T-helper 2 cell treated with Interferon-gamma antibody and Interleukin-4, amounts not matched to agents 100 ng/mL and 5 ng/mL, for 36 hours (primary cell): ENCODE results near the gene ANKRD23. TPM values are rescaled to one million over a fixed set of nuclear protein-coding genes. Genes with fewer than 3 reads are reported as not detected.
"Not testable (repeated sequence)": the region's sequence is repeated elsewhere in the genome, so short reads cannot be mapped to it uniquely, and the experiment has no call there.

Experiments used
- intact Hi-C: fragments of 100-400 bp; cut with micrococcal nuclease; formaldehyde crosslinking; loops from one replicate; pipeline ENCODE4 v1.15.1; 2023
- total RNA-seq: library from RNA; stranded (reverse); gene quantifications from 2 replicates; pipeline ENCODE4 v1.2.3, GENCODE V29; 2022

The ANKRD23 gene
- total RNA-seq, 1 donor from 2014 or later, result 13.4 TPM

DNA sequence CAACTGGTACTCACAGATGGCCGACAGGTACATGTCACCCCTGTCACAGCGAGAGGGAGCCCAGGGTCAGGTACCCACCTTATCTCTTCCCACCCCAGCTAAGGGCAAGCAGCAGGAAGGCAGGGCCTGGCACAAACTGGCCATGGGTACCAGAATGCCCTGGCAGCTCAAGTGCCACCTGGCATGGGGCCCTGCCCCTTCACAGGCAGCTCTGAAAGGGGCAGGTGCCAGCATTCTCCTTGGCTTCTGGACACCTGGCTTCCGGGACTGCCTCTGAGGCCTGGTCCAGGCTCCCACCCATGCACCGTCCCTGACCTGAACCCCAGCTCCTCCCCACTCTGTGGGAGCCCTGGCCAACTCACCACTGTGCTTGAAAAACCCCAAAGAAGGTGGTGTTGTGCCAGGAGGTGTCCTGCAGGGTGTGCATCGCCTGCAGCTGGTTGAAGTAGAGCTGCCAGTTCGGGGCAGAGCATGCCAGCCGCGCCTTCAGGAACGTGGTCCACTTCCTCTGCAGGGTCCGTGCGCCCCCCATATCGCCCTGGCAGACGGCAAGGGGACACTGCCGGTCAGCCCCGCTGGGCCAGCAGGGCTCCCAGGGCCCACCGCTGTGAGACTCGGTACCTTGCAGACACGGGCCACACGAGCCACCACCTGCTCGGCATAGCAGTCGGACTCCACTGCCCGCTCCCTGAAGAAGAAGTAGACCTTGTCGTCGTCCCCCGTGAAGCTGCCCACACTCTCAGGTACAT lies 20.7 kb upstream of the ANKRD23 start:
- intact Hi-C loops, result no loop called here

DNA sequence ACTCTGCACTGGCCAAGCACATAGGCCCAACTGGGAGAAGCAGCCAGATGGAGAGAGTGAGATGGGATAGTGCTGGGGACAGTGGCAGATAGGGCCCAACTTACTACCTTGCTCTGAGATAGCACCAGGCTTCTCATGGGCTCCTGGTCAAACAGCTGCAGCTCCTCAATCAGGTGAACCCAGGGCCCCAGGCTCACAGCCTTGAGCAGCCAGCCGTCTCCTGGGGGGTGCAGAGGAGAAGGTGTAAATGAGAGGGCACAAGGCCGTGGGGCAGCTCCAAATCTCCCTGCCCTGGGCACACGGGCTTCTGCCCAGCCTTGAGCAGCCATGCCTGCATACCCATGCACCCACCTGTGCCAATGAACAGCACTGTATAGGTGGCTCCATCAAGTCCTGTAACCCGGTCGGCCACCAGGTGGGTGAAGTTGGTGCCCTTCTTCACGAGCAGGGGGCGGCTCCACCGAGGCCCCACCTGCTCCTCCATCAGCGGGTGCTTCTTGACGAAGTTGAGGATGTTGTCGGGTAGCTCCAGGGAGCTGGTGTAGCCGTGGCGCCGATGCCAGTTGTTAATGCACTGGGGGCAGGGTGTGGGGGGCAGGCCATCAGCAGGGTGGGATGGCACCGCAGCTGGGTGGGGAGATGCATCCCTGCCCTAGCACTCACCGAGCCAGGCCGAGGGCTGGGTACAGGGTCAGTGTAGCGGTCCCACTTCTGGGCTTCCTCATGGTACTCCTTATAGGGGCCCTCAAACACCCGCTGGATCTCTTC lies 19.9 kb upstream of the ANKRD23 start:
- intact Hi-C loops, result no loop called here

DNA sequence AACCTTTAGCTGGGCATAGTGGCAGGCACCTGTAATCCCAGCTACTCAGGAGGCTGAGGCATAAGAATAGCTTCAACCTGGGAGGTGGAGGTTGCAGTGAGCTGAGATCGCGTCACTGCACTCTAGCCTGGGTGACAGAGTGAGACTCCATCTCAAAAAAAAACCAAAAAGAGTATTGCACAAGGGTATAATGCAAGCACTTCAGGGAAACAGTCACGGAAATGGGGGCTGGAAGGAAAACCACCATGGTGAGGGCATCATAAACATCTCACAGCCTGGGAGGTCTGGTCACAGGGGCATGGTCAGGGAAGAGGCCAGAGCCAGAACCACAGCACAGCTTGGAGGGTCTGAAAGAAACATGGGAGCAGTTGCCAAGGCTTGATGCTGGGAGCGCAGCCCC lies 19.2 kb upstream of the ANKRD23 start:
- intact Hi-C loops, result not testable (repeated sequence)

DNA sequence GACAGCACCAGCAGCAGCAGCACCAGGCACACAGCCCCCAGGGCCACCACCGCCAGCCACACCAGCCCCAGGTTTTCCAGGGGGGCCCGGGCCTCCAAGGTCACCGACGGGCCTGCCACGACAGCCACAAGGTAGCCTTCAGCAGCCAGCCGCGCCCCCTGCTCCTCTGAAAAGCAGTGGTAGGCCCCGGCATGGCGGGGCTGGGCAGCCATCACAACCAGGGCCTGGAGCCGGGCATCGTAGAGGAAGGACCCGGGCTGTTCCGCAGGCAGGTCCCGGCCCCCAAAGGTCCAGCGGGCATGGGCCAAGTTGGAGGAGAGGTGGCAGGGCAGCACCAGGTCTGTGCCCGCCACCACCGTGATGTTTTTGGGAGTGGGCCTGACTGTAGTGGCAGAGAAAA lies 17.3 kb upstream of the ANKRD23 start:
- intact Hi-C loops, result no loop called here

DNA sequence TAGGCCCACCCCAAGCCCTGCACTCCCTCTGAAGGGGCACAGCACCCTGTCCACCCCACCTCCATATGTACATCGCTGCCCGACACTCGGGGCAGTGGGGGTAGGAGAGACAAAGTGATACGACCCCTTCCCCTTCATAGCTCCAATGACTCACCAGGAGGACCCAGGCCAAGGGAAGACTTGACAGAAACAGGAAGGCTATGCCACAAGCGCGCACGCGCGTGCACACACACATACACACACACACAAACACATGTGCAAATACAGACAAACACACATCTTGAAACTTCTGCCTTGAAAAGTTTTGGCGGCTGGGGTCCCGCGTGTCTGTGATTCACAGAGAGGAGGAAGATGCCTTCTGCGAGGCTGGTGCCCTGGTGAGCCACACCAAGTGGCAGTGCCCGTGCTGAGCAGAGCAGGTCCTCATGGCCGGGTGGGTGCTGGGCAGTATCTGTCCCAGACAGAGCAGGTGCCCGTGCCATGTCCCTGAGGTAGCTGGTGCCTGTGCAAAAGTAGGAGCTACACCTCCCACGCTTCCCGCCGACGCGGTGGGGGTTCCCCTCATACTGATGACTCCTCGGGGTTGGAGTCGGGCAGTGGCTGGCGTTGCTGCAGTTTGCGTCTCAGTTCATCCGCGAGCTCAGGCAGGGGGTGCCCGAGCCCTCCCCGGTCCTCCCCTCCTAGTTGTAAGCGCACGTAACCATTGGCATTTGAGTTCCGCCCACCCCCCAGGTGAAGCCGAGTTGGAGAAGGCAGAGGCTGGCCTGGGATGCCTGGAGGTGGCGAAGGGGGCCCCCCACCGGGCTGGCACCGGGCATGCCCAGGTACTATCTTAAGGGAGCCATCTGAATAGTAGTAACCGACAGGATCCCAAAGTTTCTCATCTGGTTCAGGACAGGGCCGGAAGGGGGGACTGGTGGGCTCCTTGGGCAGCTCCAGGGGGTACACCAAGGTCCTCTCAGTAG lies 16.5 kb upstream of the ANKRD23 start:
- intact Hi-C loops, result no loop called here

DNA sequence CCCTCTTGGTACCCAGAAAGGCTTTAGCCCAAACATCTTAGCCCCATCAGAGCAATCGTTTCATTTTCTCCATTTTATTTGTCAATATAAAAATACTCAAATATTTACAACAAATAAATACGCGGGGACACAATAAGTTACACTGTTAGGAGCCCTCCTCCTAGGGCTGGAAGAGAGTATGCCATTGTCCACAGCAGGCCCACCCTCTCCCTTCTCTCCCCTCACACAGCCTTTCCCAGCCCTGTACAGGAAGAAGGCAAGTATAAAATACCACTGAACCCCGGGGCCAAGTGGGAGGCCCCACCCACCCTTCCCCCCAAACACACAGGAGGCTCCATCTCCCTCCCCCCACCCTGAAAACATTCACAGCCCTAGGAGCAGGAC lies 15.9 kb upstream of the ANKRD23 start:
- intact Hi-C loops, result loop anchor here (2.0 to 5.0 kb wide), 4 partner anchors 97 to 321 kb away; partner anchors contain the start of genes CNNM4 and KANSL3

DNA sequence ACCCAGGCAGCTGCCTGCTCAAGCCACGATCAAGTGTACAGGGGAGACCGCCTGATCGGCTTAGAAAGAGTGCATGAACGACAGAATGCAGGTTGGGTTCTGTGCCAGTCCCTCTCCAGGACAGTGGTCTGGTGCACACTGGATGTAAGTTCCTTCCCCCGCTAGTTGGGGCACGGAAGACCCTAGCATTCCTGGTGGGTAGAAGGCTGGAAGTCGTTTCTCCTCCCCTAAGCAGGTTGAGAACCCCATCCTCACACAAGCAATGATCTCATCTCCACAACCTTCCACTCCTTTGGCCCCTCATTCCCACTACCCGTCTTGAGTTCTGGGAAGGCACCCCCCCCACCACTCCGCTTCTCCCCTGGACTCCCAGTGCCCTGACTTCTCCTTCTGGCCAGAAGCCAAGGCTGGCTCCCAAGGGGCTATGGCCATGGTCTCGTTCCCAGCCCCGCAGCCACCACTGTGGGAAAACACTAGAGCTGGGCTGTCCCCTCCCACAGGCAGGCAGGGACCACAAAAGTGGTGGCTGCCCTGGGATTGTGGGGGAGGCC lies 15.4 kb upstream of the ANKRD23 start:
- intact Hi-C loops, result loop anchor here (2.0 to 5.0 kb wide), 4 partner anchors 97 to 320 kb away; partner anchors contain the start of genes CNNM4 and KANSL3

DNA sequence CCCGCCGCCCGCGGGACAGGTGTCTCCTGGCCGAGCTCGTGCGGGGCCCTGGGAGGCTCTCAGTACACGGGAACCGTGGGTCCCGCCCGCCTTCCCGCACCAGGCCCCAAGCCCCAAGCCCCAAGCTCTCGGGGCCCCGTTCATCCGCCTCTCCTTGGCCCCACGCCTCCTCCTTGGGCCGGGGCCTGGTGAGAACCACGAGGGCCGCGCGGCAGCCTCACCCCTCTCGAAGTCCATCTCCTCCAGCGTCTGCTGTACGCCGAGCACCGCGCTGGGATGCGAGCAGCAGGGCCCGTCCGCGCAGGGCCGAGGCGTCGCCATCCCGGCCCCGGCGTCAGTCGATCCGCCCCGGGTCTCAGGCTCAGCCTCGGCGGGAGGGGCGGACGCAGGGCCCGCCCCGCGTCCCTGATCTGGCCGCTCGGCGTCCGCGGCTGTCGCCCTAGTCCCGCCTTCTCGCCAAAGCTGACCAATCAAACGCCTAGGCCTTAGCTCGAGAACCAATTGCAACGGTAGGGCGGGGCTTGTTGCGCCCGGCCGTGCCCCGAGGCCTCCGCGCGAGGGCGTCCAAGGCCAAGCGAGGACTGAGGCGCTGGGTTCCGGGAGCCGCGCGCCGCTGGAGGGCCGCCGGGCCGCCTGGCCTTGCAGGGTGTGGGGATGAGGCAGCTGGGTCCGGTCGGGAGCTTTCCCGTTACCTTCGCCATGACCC lies 14.0 kb upstream of the ANKRD23 start, which contains the start of gene ANKRD39:
TSS of gene ANKRD39 (minus strand) at position 350 of the 706 bp plus-strand sequence. CDS start at position 321, 29 bp downstream.
- intact Hi-C loops, result loop anchor here (1.0 to 5.0 kb wide), 9 partner anchors 10 to 319 kb away; partner anchors contain the start of genes CNNM3, CNNM4 and KANSL3

DNA sequence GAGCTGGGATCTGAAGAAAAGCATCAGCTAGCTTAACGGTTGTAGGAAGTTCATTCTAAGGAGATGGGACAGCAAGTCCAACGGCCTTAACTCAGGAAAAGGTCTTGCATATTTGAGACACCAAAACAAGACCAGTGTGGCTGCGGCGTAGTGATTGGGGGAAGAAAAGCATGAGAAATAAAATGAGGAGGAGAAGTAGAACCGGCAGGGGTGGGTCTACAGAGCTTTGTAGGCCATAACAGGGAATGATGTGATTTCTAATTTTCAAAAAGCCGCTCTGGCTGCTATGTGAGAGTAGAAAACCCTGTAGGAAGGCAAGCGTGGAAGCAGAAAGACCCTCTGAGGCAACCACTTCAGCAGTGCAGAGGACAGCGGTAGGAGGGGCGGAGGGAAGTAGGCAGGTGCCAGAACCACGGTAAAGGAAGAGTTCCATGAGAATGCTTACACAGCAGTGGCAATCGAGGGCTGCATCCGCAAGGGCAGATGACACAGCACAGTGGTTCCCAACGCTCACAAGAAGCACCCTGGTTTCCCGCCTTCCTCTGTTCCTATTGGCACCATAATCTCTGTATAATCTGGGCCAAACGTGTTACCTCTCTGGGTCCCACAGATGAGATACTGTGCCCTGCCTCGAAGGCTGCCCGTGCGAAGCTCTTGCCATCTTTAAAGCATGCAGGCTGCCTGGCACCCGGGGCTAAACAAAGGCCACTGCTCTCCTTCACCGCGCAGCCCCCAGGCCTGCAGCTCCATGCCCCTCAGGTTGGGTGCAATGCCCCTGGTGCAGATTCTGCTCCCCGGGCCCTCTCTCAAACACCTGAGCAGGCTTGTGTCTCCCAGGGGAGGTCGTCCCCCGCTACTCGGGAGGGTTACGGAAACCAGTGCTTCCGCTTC lies 13.2 kb upstream of the ANKRD23 start:
- intact Hi-C loops, result loop anchor here (5.0 kb wide), 3 partner anchors 95 to 220 kb away; partner anchors contain the start of genes CNNM4 and KANSL3

DNA sequence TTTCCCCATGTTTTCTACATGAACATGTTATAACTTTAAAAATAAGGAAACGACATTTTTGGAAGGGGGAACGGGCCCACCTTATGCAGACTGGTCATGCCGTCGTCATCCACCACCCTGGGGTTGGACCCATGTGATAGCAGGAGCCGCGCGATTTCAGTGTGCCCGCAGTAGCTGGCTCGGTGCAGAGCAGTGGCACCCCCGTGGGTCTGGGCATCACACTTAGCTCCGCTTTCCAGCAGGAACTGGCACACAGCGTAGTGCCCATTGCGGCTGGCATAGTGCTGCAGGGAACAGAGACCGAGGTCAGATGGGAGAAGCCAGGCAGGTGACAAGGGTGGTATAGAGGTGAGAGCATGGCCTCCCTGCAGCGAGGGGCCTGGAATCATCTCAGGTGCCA lies 9.5 kb upstream of the ANKRD23 start:
- intact Hi-C loops, result no loop called here

DNA sequence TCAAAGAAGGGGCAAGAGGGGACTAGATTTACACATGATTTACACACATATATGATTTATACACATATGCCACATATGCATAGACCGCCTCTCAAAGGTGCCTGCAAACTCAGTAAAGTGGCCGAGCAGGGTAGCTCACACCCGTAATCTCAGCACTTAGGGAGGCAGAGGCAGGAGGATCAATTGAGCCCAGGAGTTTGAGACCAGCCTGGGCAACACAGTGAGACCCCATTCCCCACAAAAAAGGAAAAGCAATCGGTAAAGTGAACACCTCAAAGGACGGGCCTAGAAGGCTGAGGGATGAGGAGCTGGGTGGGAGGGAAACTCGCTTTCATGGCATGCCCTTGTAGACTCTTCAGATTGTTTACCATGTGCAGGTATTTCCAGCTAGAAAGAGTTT lies 8.8 kb upstream of the ANKRD23 start:
- intact Hi-C loops, result no loop called here

DNA sequence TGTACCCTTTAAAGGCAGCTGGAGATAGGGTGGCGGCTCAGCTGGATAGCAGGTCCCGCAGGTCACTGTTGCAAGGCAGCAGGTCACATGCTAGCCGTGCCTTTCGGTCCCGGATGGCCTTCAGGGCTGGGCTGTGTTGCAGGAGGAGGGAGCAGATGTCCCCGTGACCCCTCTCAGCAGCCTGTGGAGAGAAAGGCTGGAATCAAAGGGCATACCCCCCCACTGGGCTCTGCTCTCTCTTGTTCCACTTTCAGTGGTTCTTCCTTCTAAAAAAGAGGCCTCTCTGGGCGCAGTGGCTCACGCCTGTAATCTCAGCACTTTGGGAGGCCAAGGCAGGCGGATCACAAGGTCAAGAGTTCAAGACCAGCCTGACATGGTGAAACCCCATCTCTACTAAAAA lies 4.4 kb upstream of the ANKRD23 start:
- intact Hi-C loops, result no loop called here

DNA sequence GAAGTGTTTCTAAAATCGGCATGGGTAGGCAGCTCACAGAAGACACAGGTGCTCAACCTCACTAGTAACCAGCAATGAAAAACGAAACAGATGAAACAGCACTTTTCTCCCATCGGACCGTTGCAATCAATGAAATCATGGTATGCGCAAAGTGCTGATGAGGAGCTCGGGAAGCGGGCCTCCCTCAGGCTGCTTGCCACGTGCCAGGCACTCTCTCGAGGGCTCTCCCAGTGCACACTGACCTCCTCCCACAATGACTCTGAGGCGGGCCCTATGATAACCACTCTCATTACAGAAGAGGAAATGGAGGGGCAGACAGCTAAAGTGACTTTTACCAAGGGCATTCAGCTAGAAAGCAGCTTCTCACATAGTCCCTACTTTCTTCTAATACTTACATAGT lies 3.8 kb upstream of the ANKRD23 start:
- intact Hi-C loops, result no loop called here

DNA sequence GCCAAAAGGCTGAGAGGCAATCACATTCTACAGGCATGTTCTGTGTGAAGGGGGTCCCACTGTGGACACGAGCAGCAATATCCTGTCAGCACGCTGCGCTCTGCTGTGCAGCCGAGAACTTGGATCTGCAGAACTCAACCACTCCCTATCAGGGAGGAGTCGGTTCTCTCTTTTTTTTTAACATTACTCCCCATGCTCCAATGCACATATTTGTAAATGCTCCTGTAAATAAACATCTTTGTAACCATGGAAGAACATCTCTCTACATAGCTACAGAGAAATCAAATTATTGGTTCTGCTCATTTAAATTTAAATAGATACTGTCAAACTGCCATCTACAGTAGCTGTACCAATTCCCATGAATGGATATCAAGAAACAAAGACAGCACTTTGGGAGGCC lies 3.0 kb upstream of the ANKRD23 start:
- intact Hi-C loops, result no loop called here

DNA sequence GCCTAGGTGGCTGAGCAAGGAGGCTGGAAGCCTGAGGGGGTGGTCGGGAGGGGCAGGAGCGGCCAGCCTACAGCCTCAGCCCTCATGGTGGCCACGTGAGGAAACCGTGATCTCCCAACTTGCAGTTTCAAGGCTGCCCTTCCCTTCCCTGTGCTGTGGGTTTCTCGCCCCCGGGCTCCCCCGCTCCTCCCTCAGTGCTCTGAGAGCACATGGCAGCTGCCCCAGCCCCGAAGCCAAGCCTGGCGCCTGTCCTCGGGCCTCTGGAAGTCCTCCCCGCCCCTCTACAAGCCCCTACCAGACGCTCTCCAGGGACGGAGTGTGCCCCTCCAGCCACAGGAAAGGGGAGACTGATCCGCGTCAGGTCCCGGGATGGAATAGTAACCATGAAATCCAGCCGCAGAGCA lies 586 bp upstream of the ANKRD23 start:
- intact Hi-C loops, result no loop called here

DNA sequence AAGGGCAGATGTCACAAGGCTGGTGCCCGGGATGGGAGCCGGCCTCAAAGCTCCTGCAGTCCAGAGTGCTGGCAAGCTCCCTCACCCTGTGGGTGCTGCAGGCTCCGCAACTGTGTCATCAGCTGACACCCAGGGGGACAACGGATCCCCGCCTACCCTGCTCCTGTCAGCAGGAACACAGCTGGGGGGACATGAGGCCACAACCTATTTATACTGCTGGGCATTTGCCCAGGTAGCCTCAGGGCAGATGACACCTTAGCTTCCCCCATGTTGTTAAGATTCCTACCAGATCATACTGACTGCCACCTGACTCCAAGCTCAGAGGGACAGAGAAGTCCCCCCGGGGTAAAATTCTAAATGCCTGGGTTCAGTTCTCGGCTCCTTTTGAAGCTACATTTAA lies 1.2 kb downstream of the ANKRD23 start:
- intact Hi-C loops, result no loop called here

DNA sequence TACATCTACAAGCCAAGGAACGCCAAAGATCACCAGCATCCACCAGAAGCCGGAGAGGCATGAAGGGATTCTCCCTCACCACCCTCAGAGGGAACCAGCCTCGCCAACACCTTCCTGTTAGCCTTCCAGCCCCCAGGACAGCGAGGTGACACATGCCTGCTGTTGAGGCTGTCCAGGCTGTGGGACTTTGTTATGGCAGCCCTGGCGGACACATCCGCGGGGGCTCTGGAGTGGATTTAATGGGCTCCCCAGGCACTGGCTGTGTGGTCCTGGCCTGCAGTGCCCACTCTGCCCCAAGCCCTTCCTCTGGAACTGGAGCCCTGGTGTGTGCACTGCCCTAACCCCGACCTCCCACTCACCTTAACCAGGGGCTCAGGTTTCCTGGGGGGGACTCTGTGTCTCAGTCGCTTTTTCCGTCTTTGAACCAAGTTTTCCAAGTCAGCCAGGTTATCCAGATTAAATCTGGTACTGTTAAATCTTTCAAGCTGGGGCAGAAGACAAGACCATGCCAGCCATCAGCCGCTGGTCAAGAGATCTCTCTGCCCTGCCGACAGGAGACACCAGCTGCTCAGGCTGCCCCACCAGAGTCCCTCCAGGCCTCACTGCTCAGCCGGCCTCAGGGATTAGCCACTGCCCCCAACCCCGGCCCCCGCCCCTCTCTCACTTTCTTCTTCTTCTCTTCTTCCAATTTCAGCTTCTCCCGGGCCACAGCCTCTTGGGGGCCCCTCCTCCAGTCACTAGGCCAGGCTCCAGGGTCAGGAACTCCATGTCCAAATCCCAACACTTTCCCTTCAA lies 1.9 kb downstream of the ANKRD23 start:
- intact Hi-C loops, result no loop called here
